DOHH2 (cell line): ENCODE results near the gene TBCE.

Experiments
- EZH2phosphoT487 ChIP-seq: fragments of 200-600 bp; sonication (generic); IDR thresholded peaks from 2 replicates; pipeline ENCODE4 v1.6.1; 2017; ENCODE audit warnings: borderline replicate concordance, mild to moderate bottlenecking, antibody characterized with exemption, low read length, moderate library complexity, mixed read lengths
- TF ChIP-seq, protein P1 (sequence below): fragments of 200-600 bp; sonication (generic); IDR thresholded peaks from one replicate; pipeline ENCODE4 v1.5.1; 2014; ENCODE audit warnings: antibody characterized with exemption, mild to moderate bottlenecking, low read depth, low read length; ENCODE audit not compliant: poor library complexity, severe bottlenecking

DNA sequence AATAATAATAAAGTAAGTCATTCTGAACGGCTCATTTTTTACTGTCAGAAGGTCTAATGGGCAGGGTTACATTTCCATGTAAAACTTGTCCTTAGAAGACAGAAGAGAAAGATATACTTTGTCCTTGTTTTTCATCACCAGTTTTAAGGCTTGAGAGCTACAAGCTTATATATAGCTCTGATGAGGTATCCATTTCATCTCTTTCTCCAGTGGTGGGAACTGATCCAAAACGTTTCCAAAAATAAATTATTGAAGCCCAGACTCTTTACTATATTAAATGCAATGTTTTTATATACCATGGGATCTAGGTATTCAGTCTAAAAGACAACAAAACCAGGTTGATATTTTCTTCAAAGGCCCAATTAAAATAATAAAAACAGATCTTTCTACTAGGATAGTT, 128.3 kb downstream of the TBCE start:
- TF ChIP-seq, protein P1, sequence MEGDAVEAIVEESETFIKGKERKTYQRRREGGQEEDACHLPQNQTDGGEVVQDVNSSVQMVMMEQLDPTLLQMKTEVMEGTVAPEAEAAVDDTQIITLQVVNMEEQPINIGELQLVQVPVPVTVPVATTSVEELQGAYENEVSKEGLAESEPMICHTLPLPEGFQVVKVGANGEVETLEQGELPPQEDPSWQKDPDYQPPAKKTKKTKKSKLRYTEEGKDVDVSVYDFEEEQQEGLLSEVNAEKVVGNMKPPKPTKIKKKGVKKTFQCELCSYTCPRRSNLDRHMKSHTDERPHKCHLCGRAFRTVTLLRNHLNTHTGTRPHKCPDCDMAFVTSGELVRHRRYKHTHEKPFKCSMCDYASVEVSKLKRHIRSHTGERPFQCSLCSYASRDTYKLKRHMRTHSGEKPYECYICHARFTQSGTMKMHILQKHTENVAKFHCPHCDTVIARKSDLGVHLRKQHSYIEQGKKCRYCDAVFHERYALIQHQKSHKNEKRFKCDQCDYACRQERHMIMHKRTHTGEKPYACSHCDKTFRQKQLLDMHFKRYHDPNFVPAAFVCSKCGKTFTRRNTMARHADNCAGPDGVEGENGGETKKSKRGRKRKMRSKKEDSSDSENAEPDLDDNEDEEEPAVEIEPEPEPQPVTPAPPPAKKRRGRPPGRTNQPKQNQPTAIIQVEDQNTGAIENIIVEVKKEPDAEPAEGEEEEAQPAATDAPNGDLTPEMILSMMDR: no peak
- no peak for TF ChIP-seq EZH2phosphoT487
